Vagina (tissue), 2 donors: ENCODE results near the gene NUB1. TPM values are rescaled to one million over a fixed set of nuclear protein-coding genes. Genes with fewer than 3 reads are reported as not detected.

Experiments
- DNase-seq, 2 donors: peaks; one replicate each; pipeline ENCODE4 v3.0.0-alpha.2; 2017; ENCODE audit errors: extremely low spot score in 2 of 2
- H3K27ac ChIP-seq: fragments of 200-600 bp; sonication (generic); one replicate; pipeline ENCODE4 v1.5.1; 2019
- H3K27me3 ChIP-seq: fragments of 200-600 bp; sonication (generic); one replicate; pipeline ENCODE4 v1.5.1; 2019
- H3K36me3 ChIP-seq, 2 donors: fragments of 200-600 bp; sonication (generic); one replicate each; pipeline ENCODE4 v1.5.1; 2017 to 2019
- H3K4me1 ChIP-seq: fragments of 200-600 bp; sonication (generic); one replicate; pipeline ENCODE4 v1.5.1; 2019
- H3K4me3 ChIP-seq, 2 donors: fragments of 200-600 bp; sonication (generic); 1 replicate in 1 of 2; 2 replicates in 1 of 2; pipeline ENCODE4 v1.5.1; 2016 to 2019
- H3K9me3 ChIP-seq: fragments of 200-600 bp; sonication (generic); one replicate; pipeline ENCODE4 v1.5.1; 2019
- CTCF ChIP-seq, 3 experiments: fragments of 450-650 bp in 2 of 3; fragments of 200-600 bp in 1 of 3; sonication (generic) in 1 of 3; IDR thresholded peaks; one replicate each; pipeline ENCODE4 v1.5.1; 2017 to 2019; ENCODE audit warnings: antibody characterized with exemption in 3 of 3, mild to moderate bottlenecking in 2 of 3, moderate library complexity in 2 of 3
- POLR2A ChIP-seq, 2 donors: fragments of 450-650 bp; IDR thresholded peaks; one replicate each; pipeline ENCODE4 v1.6.1; 2017; ENCODE audit warnings: antibody characterized with exemption in 2 of 2, mild to moderate bottlenecking in 2 of 2, moderate library complexity in 2 of 2
- POLR2AphosphoS5 ChIP-seq, 2 donors: sonication (generic); formaldehyde crosslinking; IDR thresholded peaks; one replicate each; pipeline ENCODE4 v1.9.0; 2017; ENCODE audit warnings: antibody characterized with exemption in 2 of 2, mild to moderate bottlenecking in 2 of 2, low read depth in 1 of 2; ENCODE audit not compliant: insufficient read depth in 1 of 2
- intact Hi-C: fragments of 100-400 bp; cut with DNase I; formaldehyde crosslinking; loops from one replicate; pipeline ENCODE4 v1.15.1; 2023
- total RNA-seq: library from RNA; depleted of rRNA; stranded (reverse); fragments of >200 nt; gene quantifications from one replicate; pipeline ENCODE4 v1.2.3, GENCODE V29; 2016

NUB1 gene
- total RNA-seq, 1 donor from 2014 or later: 46.2 TPM

DNA sequence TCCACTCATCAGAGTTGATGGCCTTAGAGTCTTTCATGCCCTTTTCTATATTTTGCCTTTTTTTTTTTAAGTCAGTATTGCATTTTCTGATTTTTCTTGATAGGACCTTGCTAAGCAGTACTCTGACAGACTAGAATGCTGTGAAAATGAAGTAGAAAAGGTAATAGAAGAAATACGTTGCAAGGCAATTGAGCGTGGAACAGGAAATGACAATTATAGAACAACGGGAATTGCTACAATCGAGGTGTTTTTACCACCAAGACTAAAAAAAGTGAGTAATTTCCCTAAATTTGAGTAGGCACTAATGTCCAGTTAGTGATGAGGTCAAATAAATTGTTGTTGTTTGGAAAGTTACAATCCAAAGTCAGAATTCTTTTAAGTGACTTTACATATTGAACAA lies 7.4 kb downstream of the NUB1 start:
- no peaks in the 10 kb centered on the region for H3K9me3 ChIP-seq
- H3K4me3 ChIP-seq: no peak overlapping the region
- peaks cover 7% of the 10 kb centered on the region for H3K4me1 ChIP-seq
- no peak for TF ChIP-seq POLR2A (IDR thresholded peaks at IDR 0.05)
- DNase-seq: no peak
- peaks cover 0 to 60% of the 10 kb centered on the region in 2 donors for H3K36me3 ChIP-seq
- peak overlapping the region; percentile 10 for H3K27ac ChIP-seq
- intact Hi-C loops: loop anchor here (5.0 kb wide), 1 partner anchor 37 kb away; no protein-coding TSS in a partner anchor
- no peaks in the 10 kb centered on the region for H3K27me3 ChIP-seq

DNA sequence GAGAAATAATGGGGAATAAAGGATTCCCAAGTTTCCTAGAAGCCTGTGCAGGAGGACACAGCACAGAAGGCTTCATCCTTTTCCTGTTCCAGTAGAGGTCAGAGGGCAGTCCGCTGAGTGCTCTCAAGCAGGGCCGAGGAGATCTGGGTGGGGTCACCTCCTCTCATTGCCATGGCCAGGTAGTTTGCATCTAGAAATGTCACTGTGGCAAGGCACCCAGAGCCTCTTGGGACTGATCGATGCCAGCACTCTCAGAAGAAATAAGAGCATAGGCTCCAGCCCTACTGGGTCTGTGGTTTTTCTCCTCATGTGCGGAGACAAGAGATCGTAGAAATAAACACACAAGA lies 7.9 kb downstream of the NUB1 start:
- no peaks in the 10 kb centered on the region for H3K27me3 ChIP-seq
- TF ChIP-seq CTCF (IDR thresholded peaks at IDR 0.05) (no peak), POLR2A (IDR thresholded peaks at IDR 0.05) (no peak), POLR2AphosphoS5 (IDR thresholded peaks at IDR 0.05; ENCODE audit: insufficient read depth in 1 of 2, low read depth in 1 of 2) (no peak)
- DNase-seq: no peak
- H3K9me3 ChIP-seq: no peaks in the 10 kb centered on the region
- H3K27ac ChIP-seq: peak overlapping the region; percentile 10
- peak overlapping the region in 1 of 2 donors; percentile 24 for H3K4me3 ChIP-seq
- H3K4me1 ChIP-seq: peaks cover 7% of the 10 kb centered on the region
- H3K36me3 ChIP-seq: peaks cover 0 to 60% of the 10 kb centered on the region in 2 donors
- intact Hi-C loops: loop anchor here (5.0 kb wide), 1 partner anchor 37 kb away; no protein-coding TSS in a partner anchor

DNA sequence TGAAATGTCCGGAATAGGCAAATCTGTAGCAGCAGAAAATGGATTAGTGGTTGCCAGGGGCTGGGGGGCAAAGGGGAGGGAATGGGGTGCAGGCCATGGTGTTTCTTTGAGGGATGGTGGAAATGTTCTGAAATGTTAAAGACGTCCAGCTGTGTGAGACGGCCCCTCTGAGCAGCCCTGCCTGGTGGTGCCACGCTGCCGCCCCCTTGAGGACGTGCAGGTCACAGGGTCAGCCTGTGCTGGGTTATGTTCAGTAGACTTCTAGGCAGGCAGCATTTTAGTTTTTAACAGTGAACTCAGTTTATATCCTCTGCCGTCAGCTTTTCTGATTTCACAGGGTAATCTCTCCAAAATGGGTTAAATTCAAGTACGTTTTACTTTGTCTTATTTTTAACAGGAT lies 9.4 kb downstream of the NUB1 start:
- no peak overlapping the region for H3K27ac ChIP-seq
- TF ChIP-seq CTCF (IDR thresholded peaks at IDR 0.05) (no peak), POLR2AphosphoS5 (IDR thresholded peaks at IDR 0.05; ENCODE audit: insufficient read depth in 1 of 2, low read depth in 1 of 2) (no peak)
- H3K27me3 ChIP-seq: no peaks in the 10 kb centered on the region
- intact Hi-C loops: no loop called here
- peak in 1 of 2 donors; percentile 56 for DNase-seq
- no peaks in the 10 kb centered on the region for H3K9me3 ChIP-seq
- H3K36me3 ChIP-seq: peaks cover 0 to 63% of the 10 kb centered on the region in 2 donors
- no peak overlapping the region for H3K4me3 ChIP-seq
- peaks cover 7% of the 10 kb centered on the region for H3K4me1 ChIP-seq

DNA sequence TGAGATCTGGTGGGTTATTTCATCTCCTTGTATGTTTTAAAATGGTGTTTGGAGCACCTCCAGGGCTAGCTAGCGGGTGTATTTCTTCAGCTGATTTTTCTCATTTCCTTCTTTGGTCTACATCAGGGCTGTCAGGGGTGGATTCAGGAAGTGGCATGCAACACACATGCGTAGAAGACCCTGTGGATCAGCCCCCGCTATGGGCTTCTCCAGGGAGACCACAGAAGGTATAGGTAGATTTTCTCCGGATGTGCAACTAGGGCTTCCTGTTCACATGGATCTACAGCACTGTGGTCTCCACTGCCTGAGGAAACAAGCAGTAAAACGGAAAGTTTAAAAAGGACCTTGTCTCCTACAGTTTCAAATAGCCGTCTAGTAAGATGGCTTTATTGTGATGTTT lies 10.4 kb downstream of the NUB1 start:
- peaks cover 0 to 63% of the 10 kb centered on the region in 2 donors for H3K36me3 ChIP-seq
- no peaks in the 10 kb centered on the region for H3K9me3 ChIP-seq
- TF ChIP-seq CTCF (IDR thresholded peaks at IDR 0.05): no peak
- no peak for TF ChIP-seq POLR2A (IDR thresholded peaks at IDR 0.05)
- no peak for TF ChIP-seq POLR2AphosphoS5 (IDR thresholded peaks at IDR 0.05; ENCODE audit: insufficient read depth in 1 of 2, low read depth in 1 of 2)
- intact Hi-C loops: no loop called here
- no peak for DNase-seq
- H3K4me3 ChIP-seq: no peak overlapping the region
- peaks cover 7% of the 10 kb centered on the region for H3K4me1 ChIP-seq
- no peak overlapping the region for H3K27ac ChIP-seq
- H3K27me3 ChIP-seq: no peaks in the 10 kb centered on the region

- Histone ChIP-seq H3K27me3 (no peaks in the 10 kb centered on the region), H3K4me3 (no peak overlapping the region), H3K9me3 (no peaks in the 10 kb centered on the region), H3K27ac (no peak overlapping the region), H3K36me3 (peaks cover 0 to 63% of the 10 kb centered on the region in 2 donors), H3K4me1 (peaks cover 7% of the 10 kb centered on the region)
- DNase-seq: no peak
- TF ChIP-seq CTCF (IDR thresholded peaks at IDR 0.05): no peak
- intact Hi-C loops: no loop called here
These were observed 10.9 kb downstream of the NUB1 start for GRCh38 chr7:151352512-151352911.
